Small intestine (tissue), 7 donors: Measurements from ENCODE around the gene LRRC61. TPM values are rescaled to one million over a fixed set of nuclear protein-coding genes. Genes with fewer than 3 reads are reported as not detected.

Experiments used
- DNase-seq, 2 donors: peaks; one replicate each; pipeline versions ENCODE4 v3.0.0 to v3.0.0-alpha.2; 2013
- FAIRE-seq: peaks from 2 replicates; lab custom pipeline; 2012; peaks lifted over from hg19 to GRCh38; lab: Jason Lieb, UNC
- H3K27ac ChIP-seq, 3 donors: one replicate each; pipeline ENCODE4 v1.5.1; 2013; ENCODE audit warnings: low read length in 2 of 3, mild to moderate bottlenecking in 2 of 3, control low read depth in 1 of 3, inconsistent platforms in 1 of 3, low read depth in 1 of 3, moderate library complexity in 1 of 3
- H3K27me3 ChIP-seq, 3 donors: one replicate each; pipeline ENCODE4 v1.6.1; 2013; ENCODE audit warnings: low read length in 3 of 3, inconsistent platforms in 1 of 3; ENCODE audit not compliant: control insufficient read depth in 3 of 3, insufficient read depth in 3 of 3
- H3K36me3 ChIP-seq, 3 donors: one replicate each; pipeline ENCODE4 v1.6.1; 2013; ENCODE audit warnings: low read length in 3 of 3, inconsistent platforms in 1 of 3, low read depth in 1 of 3, mild to moderate bottlenecking in 1 of 3, moderate library complexity in 1 of 3; ENCODE audit not compliant: control insufficient read depth in 3 of 3, insufficient read depth in 2 of 3
- H3K4me1 ChIP-seq, 3 donors: one replicate each; pipeline ENCODE4 v1.6.1; 2013; ENCODE audit warnings: low read length in 2 of 3, inconsistent platforms in 1 of 3, low read depth in 1 of 3, mild to moderate bottlenecking in 1 of 3, moderate library complexity in 1 of 3; ENCODE audit not compliant: control insufficient read depth in 3 of 3, insufficient read depth in 2 of 3
- H3K4me3 ChIP-seq, 3 donors: one replicate each; pipeline ENCODE4 v1.5.1; 2013; ENCODE audit warnings: low read length in 3 of 3, control low read depth in 1 of 3, inconsistent platforms in 1 of 3, low read depth in 1 of 3, mild to moderate bottlenecking in 1 of 3, moderate library complexity in 1 of 3
- H3K9me3 ChIP-seq, 2 donors: one replicate each; pipeline ENCODE4 v1.6.1; 2013; ENCODE audit warnings: low read depth in 1 of 2, low read length in 1 of 2; ENCODE audit not compliant: control insufficient read depth in 2 of 2, insufficient read depth in 1 of 2
- WGBS, 3 donors: extraction: QIAGEN DNeasy Blood & Tissue Kit; methylation state at CpG; one replicate each; pipeline ENCODE4 v1.1.7; 2013; 5-methylcytosine and 5-hydroxymethylcytosine counted together
- polyA plus RNA-seq, 4 donors: library from polyadenylated mRNA; stranded (reverse) in 3 of 4; unstranded in 1 of 4; fragments of 200-250 nt in 3 of 4; fragments of 120-200 nt in 1 of 4; gene quantifications; one replicate each; pipeline versions ENCODE4 v1.2.1 to v1.2.3, GENCODE V29; 2013
- donor health status: healthy with polysubstance abuse.
- donor health status: control.
- donor health status: control.
- donor health status: Bipolar disorder and iron deficiency.
- donor health status: healthy.

The LRRC61 gene
- polyA plus RNA-seq, 4 donors, result 5.6 to 23.6 (median 12.3) TPM

- peak within 1 kb of the TSS; percentile 6 to 51 (median 50) for H3K4me3 ChIP-seq
- H3K4me1 ChIP-seq, result peaks cover 0 to 17% (median 2%) of the 10 kb centered on the region in 3 donors
- H3K27me3 ChIP-seq, result peaks cover 0 to 8% (median 3%) of the 10 kb centered on the region in 3 donors
- H3K36me3 ChIP-seq, result peaks cover 0 to 35% (median 2%) of the 10 kb centered on the region in 3 donors
- peak in 1 of 2 donors; percentile 36 for DNase-seq
- peak within 1 kb of the TSS in 2 of 3 donors; percentile 28 to 78 for H3K27ac ChIP-seq
- WGBS, 3 donors, result 20 to 53% (median 46%) methylated on average over 43 to 49 of the region's 49 CpGs
- H3K9me3 ChIP-seq, result peaks cover 0 to 4% of the 10 kb centered on the region in 2 donors
- no peak for FAIRE-seq
These were observed 18.3 kb downstream of the LRRC61 start, which contains the start of gene RARRES2 for GRCh38 chr7:150341263-150342120. Gene RARRES2 (minus strand): TSS chr7:150341629. CDS start chr7:150340609, 1,020 bp downstream.

DNA sequence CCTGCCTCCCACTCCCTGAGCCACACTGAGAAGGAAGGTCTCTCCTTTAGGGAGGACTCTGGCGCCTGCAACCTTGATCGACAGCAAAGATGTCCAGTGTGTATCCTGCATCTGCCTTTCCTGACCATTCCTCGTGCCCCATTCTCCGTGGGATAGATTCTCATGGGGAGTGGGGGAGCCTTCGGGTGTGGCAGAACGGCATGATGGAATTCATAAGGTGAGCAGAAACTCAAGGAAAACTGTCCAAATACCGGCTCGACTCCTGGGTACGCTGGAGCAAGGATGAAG is 18.9 kb downstream of the LRRC61 start:
- Histone ChIP-seq H3K9me3 (peaks cover 0 to 4% of the 10 kb centered on the region in 2 donors), H3K36me3 (peaks cover 0 to 29% (median 2%) of the 10 kb centered on the region in 3 donors), H3K4me1 (peaks cover 0 to 17% (median 2%) of the 10 kb centered on the region in 3 donors), H3K27me3 (peaks cover 0 to 8% (median 3%) of the 10 kb centered on the region in 3 donors), H3K27ac (peak overlapping the region in 1 of 3 donors; percentile 26), H3K4me3 (no peak overlapping the region)
- WGBS, 3 donors, result 90 to 94% (median 91%) methylated on average over 9 of the region's 9 CpGs
- FAIRE-seq (no peak), DNase-seq (no peak)

DNA sequence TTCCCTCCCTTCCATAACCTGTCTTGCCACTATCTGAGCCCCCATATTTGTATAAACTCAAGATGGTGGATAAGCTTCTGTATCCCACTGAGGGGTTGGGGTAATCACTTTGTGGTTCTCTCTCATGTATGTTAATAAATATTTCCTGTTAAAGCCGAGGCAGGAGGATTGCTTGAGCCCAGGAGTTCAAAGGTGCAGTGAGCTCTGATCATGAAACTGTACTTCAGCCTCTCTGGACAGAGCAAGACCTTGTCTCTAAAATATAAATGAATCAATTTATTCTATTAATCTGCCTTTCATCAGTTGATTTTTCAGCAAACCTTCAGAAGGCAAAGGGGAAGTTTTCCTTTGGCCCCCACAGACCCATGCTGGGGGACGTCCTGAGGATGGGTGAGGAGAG is 20.1 kb downstream of the LRRC61 start:
- WGBS, 3 donors, result 49 to 73% (median 53%) methylated on average over 2 of the region's 2 CpGs
- FAIRE-seq (no peak), DNase-seq (no peak)
- Histone ChIP-seq H3K9me3 (peaks cover 0 to 8% of the 10 kb centered on the region in 2 donors), H3K27me3 (peaks cover 0 to 8% (median 3%) of the 10 kb centered on the region in 3 donors), H3K4me3 (no peak overlapping the region), H3K27ac (no peak overlapping the region), H3K4me1 (peaks cover 0 to 17% (median 2%) of the 10 kb centered on the region in 3 donors), H3K36me3 (peaks cover 0 to 17% (median 0%) of the 10 kb centered on the region in 3 donors)

DNA sequence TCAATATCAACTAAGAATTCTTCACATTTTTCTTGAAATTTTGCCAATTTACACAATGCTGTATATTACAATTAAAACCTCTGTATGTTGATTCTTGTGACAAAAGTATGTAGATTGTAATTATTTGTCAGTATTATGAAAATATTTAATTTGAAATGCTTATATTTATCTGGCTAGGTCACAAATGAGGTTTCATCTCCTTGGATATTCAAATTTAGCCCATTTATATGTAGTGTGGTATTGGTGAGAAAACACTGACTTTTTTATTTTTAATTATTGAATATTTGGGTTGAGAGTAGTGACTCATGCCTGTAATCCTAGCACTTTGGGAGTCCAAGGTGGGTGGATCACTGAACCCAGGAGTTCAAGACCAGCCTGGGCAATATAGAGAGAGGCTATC is 21.1 kb downstream of the LRRC61 start:
- Histone ChIP-seq H3K4me3 (no peak overlapping the region), H3K9me3 (peaks cover 0 to 8% of the 10 kb centered on the region in 2 donors), H3K4me1 (peaks cover 0 to 17% (median 2%) of the 10 kb centered on the region in 3 donors), H3K27ac (no peak overlapping the region), H3K36me3 (peaks cover 0 to 7% (median 0%) of the 10 kb centered on the region in 3 donors), H3K27me3 (peaks cover 0 to 8% (median 3%) of the 10 kb centered on the region in 3 donors)
- DNase-seq (no peak), FAIRE-seq (no peak)

- Histone ChIP-seq H3K9me3 (peaks cover 0 to 8% of the 10 kb centered on the region in 2 donors), H3K4me1 (peaks cover 0 to 14% (median 2%) of the 10 kb centered on the region in 3 donors), H3K36me3 (peaks cover 0 to under 1% (median 0%) of the 10 kb centered on the region in 3 donors), H3K27ac (no peak overlapping the region), H3K4me3 (no peak overlapping the region), H3K27me3 (peaks cover 0 to 8% (median 3%) of the 10 kb centered on the region in 3 donors)
- WGBS, 3 donors, result 93 to 100% (median 94%) methylated on average over 1 of the region's 1 CpG
- FAIRE-seq (no peak), DNase-seq (no peak)
These were observed 21.9 kb downstream of the LRRC61 start for GRCh38 chr7:150345012-150345411.

- 91 to 97% (median 94%) methylated on average over 5 of the region's 5 CpGs for WGBS, 3 donors
- H3K9me3 ChIP-seq, result peaks cover 0 to 8% of the 10 kb centered on the region in 2 donors
- H3K4me3 ChIP-seq, result no peak overlapping the region
- H3K4me1 ChIP-seq, result peaks cover 0 to 3% (median 0%) of the 10 kb centered on the region in 3 donors
- H3K36me3 ChIP-seq, result no peaks in the 10 kb centered on the region
- peaks cover 0 to 3% (median 0%) of the 10 kb centered on the region in 3 donors for H3K27me3 ChIP-seq
- no peak for DNase-seq
- no peak overlapping the region for H3K27ac ChIP-seq
- FAIRE-seq, result no peak
These were observed 23.8 kb downstream of the LRRC61 start for GRCh38 chr7:150346922-150347321.

- H3K27me3 ChIP-seq, result no peaks in the 10 kb centered on the region
- WGBS, 3 donors, result 70 to 78% (median 75%) methylated on average over 8 of the region's 8 CpGs
- no peak for FAIRE-seq
These were observed 28.5 kb downstream of the LRRC61 start for GRCh38 chr7:150351587-150352194.

GRCh38 chr7:150355666-150356059 is 32.5 kb downstream of the LRRC61 start:
- FAIRE-seq, result no peak
- WGBS, 3 donors, result 63 to 88% (median 74%) methylated on average over 1 of the region's 1 CpG
- no peaks in the 10 kb centered on the region for H3K36me3 ChIP-seq
- H3K27ac ChIP-seq, result no peak overlapping the region
- no peaks in the 10 kb centered on the region for H3K27me3 ChIP-seq
- DNase-seq, result no peak
- H3K9me3 ChIP-seq, result no peaks in the 10 kb centered on the region
- H3K4me3 ChIP-seq, result no peak overlapping the region
- H3K4me1 ChIP-seq, result peaks cover 0 to 2% (median 1%) of the 10 kb centered on the region in 3 donors

More at GRCh38 chr7:150351587-150352194, 28.5 kb downstream of the LRRC61 start:
- no peak overlapping the region for H3K27ac ChIP-seq
- DNase-seq, result no peak
- peaks cover 0 to 4% of the 10 kb centered on the region in 2 donors for H3K9me3 ChIP-seq
- no peaks in the 10 kb centered on the region for H3K4me1 ChIP-seq
- H3K4me3 ChIP-seq, result no peak overlapping the region
- no peaks in the 10 kb centered on the region for H3K36me3 ChIP-seq
